GM12873 (cell line): ENCODE results near the gene P2RX3.

Experiments
- CTCF ChIP-seq: IDR thresholded peaks from 2 replicates; pipeline ENCODE4 v1.5.1; 2012; ENCODE audit warnings: low read depth, mild to moderate bottlenecking, moderate library complexity, low read length, control low read depth; ENCODE audit not compliant: insufficient read depth; ENCODE audit errors: missing control alignments

P2RX3 gene

GRCh38 chr11:57375490-57375889 lies 37.3 kb downstream of the P2RX3 start:
- TF ChIP-seq CTCF: no peak

GRCh38 chr11:57376095-57377090 lies 38.2 kb downstream of the P2RX3 start:
- no peak for TF ChIP-seq CTCF

GRCh38 chr11:57377107-57377506 lies 39.0 kb downstream of the P2RX3 start:
- no peak for TF ChIP-seq CTCF

GRCh38 chr11:57378186-57378585 lies 40.0 kb downstream of the P2RX3 start:
- TF ChIP-seq CTCF: no peak

- TF ChIP-seq CTCF: no peak
These were observed 41.6 kb downstream of the P2RX3 start for GRCh38 chr11:57379732-57380131.

- no peak for TF ChIP-seq CTCF
These were observed 42.8 kb downstream of the P2RX3 start, which contains the start of gene PRG3 for GRCh38 chr11:57380975-57381374. Gene PRG3, minus strand, starts transcription at chr11:57381150. Its CDS starts 442 bp downstream, at chr11:57380708.

GRCh38 chr11:57386178-57386940 lies 48.2 kb downstream of the P2RX3 start:
- TF ChIP-seq CTCF: no peak
